ENCODE measurements around the gene PRICKLE1.

PRICKLE1 gene

DNA sequence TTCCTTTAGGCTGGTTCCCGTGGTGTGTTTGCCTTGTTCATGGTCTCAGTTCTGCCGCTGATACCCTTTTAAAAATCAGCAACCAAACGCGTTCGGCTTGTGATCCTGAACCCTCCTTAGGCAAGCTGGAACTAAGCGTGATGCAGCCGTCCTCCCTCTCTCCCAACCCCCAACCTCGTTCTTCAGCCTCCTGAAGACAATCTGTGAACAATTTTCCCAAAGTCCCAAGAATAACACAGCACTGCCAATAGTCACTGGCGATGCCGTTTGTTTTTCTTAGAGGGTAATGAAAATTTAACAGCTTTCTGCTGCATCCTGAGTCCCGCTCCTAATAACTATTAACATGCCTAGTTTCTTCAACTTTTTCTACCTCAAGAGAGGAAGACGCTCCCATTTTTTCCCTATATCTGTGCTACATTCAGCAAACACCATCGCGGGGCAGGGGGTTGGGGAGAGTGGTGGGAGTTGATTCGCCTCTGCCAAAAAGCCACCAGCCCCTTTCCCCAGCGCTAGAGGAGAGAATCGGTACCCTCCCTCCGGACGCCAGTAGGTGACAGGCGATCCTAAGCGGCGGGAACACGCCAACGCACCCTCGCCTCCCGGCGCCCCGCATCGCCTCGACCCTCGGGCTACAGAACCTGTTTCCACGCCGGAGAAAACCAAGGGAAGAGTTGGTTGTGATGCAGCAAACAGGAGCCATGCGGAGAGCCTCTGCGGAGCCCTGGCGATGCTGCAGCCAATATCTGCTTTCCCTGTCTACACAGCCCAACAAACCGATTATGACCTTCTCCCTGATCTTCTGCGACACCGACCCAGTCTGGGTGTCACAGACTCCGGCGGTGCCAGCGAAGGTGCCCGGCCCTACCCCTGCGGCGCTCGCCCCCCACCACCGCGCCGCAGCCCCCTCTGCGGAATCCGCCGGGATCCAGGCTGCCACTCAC lies 752 bp downstream of the PRICKLE1 start:
- DNase-seq (ENCODE audit: low spot score) = no peak

GRCh38 chr12:42587601-42588523 lies 1.7 kb downstream of the PRICKLE1 start:
- DNase-seq (ENCODE audit: low spot score) = no peak

DNA sequence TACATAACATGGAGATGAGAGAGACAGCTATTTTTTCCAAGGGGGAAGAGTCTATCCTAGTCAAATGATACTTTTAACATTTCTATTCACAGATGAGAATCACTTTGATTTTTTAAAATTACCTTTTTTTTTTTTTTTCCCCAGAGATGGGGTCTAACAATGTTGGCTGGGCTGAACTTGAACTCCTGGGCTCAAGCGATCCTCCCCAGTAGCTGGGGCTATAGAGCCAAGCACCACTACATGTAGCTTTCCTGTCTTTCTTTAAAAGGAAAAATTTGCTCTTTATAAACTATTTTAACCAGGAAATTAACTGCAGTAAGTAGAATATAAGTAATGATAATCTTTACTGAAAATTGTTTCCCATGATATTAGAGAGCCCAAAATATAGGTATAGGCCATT lies 3.3 kb downstream of the PRICKLE1 start:
- no peak for DNase-seq (ENCODE audit: low spot score)

GRCh38 chr12:42585841-42586216 lies 3.7 kb downstream of the PRICKLE1 start:
- no peak for DNase-seq (ENCODE audit: low spot score)

DNA sequence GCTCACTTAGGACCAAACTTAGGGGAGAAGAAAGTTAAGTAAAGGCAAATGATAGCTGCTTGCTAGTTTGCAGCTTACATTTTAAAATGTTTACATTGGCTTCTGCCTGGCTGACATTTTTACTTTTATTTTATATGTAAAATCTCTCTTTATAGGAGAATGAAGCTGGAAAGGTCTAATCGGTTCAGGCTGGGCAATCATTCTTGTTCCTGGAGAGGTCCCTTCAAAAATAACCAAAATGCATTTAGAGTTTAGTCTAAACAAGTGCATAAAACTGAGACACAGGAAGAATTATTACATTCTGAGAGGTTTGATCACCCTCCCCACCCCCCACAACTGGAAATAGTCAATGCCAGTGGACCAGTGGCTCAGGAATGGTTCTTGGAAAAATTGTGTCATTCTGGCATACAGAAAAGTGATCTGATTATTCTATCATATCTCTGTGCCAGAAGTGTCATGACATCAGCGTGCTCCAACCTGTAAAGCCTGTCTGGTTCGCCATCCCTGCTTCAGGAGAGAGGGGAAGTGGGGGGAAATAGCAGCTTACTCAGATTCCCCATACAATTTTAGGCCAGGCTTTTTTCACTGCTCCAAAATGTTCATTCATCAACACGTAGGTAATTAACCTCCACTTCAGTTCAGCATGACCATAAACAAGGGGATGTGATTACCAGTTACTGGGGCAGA lies 4.2 kb downstream of the PRICKLE1 start:
- DNase-seq (ENCODE audit: low spot score) = no peak

- no peak for DNase-seq (ENCODE audit: low spot score)
Measured at GRCh38 chr12:42584651-42585111, 4.9 kb downstream of the PRICKLE1 start.

- no peak for DNase-seq (ENCODE audit: low spot score)
Measured at GRCh38 chr12:42583016-42583415, 6.5 kb downstream of the PRICKLE1 start.

GRCh38 chr12:42582498-42582897 lies 7.0 kb downstream of the PRICKLE1 start:
- no peak for DNase-seq (ENCODE audit: low spot score)

GRCh38 chr12:42582050-42582449 lies 7.5 kb downstream of the PRICKLE1 start:
- no peak for DNase-seq (ENCODE audit: low spot score)

DNA sequence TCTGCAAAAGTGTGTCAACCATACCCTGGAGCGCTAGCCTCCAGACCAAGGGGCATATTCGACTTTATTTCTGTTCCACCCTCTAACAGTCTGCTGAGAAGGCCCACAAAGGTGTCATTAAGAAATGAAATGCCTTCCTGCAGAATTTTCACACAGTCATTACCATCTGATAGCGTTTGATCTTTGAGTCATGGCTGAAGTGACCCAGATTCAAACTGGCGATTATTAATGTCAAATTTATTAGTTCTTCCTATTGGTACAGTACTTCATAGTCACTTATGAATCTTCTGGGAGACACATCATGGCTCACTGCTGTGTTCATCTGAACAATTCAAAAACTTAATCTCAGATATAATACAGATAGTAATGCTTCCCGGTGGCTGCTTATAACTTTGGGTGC lies 13.2 kb downstream of the PRICKLE1 start:
- no peak for DNase-seq (ENCODE audit: low spot score)

DNA sequence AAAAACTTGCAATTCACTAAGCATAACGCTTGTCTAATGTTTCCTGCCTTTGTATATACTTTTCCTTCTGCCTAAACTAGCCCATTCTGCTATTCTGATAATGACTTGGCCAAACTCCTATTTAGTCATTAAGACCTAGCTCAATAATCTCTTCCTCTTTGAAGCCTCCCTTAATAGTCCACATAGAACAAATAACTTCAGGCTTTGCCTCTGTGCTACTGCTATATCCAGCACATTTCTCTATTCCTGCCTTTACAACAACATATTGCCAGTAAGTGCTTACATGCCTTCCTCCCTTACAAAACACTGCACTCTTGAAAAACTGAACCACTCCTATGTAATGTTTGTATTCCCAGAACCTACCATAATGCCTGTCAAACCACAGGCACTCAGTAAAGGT lies 13.8 kb downstream of the PRICKLE1 start:
- DNase-seq (ENCODE audit: low spot score) = no peak

DNA sequence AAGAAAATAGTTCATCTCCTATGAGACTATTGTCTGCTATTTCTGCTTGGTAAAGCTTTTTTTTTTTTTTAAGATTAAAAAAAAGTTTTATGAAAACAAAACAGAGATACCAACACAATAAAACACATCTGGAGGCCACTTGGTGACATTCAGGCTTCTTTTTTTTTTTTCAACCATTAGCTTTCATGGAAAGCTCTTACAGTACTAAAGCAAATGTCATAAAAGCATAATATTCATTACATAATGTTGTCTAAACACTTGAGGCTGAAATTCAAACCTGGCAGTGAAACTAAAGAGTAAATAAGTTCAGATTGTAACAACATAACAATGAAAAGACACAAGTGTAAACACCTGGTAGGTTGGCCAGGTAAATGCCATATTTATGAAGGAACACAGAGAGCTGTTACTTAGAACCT lies 14.7 kb downstream of the PRICKLE1 start:
- no peak for DNase-seq (ENCODE audit: low spot score)

DNA sequence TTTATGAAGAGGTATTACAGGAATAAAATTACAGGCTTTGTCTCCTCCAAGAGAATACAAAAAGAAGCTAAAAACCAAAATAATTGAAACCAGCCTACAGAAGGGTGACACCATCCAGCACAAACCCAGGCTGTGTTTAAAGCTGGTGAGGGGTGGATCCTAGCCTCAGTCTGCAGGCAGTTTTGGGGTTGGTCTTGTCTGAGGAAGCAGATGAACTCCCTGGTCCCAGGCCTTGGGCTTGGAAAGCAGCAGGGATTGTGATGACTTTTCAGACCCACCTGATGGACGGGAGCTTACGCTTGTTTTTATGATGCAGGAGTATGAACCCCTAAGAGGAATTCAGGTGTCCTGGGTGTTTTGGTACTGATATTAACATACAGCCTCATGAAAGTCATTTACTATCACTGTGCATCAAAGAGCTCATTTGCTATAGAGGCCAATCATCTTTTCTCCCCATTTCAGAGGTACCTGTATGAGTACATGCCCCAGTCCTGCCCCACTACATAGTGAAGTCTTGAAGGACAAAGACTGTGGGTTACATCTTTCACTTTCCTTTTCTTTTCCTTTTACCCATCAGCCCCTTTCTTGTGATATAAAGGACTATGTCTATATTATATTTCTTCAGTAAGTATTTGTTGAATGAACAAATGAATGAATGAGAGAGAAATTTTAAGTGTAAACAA lies 18.1 kb downstream of the PRICKLE1 start:
- no peak for DNase-seq (ENCODE audit: low spot score)

DNA sequence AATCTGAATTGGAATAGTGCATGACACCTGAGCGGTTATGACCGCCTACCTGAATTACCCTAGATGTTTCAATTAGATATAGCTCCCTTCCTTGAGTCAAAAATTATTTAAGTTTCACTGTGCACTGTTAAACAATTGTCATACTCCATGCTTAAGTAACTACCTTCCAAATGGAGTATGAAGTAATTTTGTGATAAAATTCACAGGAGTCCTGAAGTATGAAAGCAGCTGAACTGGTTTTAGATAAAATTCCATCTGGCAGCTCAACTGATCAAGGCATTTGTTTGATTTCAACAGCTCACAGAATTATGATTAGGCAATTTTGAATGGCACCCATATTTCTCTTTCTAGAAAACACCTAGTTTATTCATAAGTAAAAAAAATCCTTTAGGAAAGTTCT lies 19.5 kb downstream of the PRICKLE1 start:
- DNase-seq (ENCODE audit: low spot score) = no peak

DNA sequence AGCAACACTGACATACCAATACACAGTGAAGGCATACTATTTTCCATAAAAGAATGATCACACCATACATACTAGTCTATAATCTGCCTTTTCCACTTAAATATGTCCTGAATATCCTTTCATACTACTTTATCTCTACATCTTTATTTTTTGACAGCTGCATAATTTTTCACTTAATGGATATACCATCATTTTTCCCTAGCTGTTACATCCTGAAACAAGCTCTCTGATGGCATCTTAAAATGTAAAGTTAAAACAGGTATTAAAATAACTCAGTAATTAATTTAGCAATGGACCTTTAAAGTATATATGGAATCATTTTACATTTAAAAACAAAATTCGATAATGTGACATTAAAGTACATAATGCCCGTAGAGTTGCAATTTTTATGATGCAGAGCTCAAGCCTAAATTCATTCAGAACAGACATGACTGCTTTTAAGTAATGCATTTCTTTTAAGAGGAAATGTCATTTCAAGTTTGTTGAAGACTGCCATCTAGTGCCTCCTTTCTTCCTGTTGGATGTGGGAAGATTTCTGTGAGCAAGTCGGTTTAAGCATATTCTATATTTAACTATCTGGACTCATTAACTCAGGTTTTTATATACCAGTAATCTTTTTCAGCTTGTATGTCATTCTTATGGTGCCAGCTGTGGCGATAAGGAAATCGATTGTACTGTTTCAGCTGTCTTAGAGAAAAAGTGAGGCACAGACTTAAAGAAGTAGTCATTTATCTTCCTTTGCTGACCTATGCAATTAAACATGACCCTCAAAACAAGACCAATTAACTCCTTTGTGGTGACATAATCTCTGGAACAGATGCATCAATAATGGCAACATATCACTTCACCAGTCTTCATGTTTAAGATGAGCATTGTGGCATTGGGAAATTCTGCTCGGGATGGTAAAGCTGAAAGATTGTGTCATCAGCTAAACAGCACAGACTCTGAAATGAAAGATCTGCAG lies 20.3 kb downstream of the PRICKLE1 start:
- peak; percentile 34 for DNase-seq (ENCODE audit: low spot score)

DNA sequence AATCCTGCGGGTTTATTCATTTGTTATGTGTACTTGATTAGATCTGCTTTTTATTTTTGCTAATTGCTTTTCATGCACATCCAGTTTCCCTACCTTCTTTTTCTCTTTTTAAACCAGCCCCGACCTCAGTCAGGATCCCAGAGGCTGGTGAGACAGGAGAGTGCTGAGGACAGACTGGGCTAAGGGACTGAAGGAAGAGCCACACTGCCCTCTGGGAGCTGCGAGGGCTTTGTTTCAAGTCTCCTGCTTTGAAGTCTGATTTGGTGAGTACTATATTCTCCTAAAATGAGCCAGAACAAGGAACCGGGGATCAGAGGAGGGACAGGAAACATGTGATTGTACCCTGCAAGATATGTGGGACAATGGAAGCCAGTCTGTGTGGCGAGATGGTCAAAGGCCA lies 23.9 kb downstream of the PRICKLE1 start:
- DNase-seq (ENCODE audit: low spot score) = no peak

- DNase-seq (ENCODE audit: low spot score) = no peak
Measured at GRCh38 chr12:42564996-42565395, 24.6 kb downstream of the PRICKLE1 start.

GRCh38 chr12:42564556-42564955 lies 25.0 kb downstream of the PRICKLE1 start:
- peak; percentile 74 for DNase-seq (ENCODE audit: low spot score)

- DNase-seq (ENCODE audit: low spot score) = no peak
Measured at GRCh38 chr12:42560977-42561376, 28.6 kb downstream of the PRICKLE1 start.

DNA sequence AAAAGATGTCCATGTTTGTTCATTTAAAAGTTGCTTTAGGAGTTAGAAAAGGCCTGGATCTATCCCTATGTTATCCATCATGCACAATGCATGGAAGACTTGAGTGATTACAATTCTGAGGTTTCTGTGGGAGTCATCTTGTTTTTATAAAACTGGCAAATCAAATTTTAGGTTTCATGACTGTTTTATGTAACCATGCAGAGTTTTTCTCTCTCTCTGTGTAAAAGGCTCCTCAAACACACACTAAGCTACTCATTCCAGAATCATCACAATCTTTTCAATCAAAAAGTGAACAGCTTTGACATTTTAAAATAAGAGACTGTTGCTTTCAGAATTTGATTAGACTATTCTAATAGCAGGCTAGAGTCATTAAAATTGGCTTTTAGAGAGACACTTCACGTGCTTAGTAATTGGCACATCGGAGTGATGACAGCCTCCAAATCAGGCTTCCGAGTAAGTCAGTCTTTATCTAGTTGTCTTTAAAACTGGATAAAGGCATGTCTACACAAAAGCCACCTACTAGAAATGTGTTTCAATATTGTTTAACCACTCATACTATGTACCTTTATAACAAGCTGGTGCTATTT lies 31.9 kb downstream of the PRICKLE1 start:
- DNase-seq (ENCODE audit: low spot score) = no peak
